Measurements from ENCODE around the gene FAM20C.

FAM20C gene

GRCh38 chr7:247636-248035, 55.3 kb downstream of the FAM20C start:
- DNase-seq, result no peak

- DNase-seq, result no peak
Observed at GRCh38 chr7:248732-249435, 56.5 kb downstream of the FAM20C start.

- no peak for DNase-seq
Observed at GRCh38 chr7:249989-250388, 57.6 kb downstream of the FAM20C start.

- DNase-seq, result no peak
Observed at GRCh38 chr7:250523-250922, 58.2 kb downstream of the FAM20C start.

- no peak for DNase-seq
Observed at GRCh38 chr7:251005-251404, 58.6 kb downstream of the FAM20C start.

GRCh38 chr7:251446-252175, 59.2 kb downstream of the FAM20C start:
- no peak for DNase-seq

- no peak for DNase-seq
Observed at GRCh38 chr7:252216-252965, 60.0 kb downstream of the FAM20C start.

GRCh38 chr7:252981-253380, 60.6 kb downstream of the FAM20C start:
- no peak for DNase-seq

- DNase-seq, result no peak
Observed at GRCh38 chr7:253581-254336, 61.4 kb downstream of the FAM20C start.

- DNase-seq, result no peak
Observed at GRCh38 chr7:254337-255037, 62.1 kb downstream of the FAM20C start.

- DNase-seq, result no peak
Observed at GRCh38 chr7:255038-255435, 62.7 kb downstream of the FAM20C start.

- no peak for DNase-seq
Observed at GRCh38 chr7:255721-256361, 63.5 kb downstream of the FAM20C start.

GRCh38 chr7:256461-256940, 64.1 kb downstream of the FAM20C start:
- no peak for DNase-seq

GRCh38 chr7:256981-257646, 64.7 kb downstream of the FAM20C start:
- no peak for DNase-seq

GRCh38 chr7:257647-257992, 65.2 kb downstream of the FAM20C start:
- DNase-seq, result no peak

- no peak for DNase-seq
Observed at GRCh38 chr7:258476-259190, 66.3 kb downstream of the FAM20C start.

GRCh38 chr7:259191-259505, 66.8 kb downstream of the FAM20C start:
- DNase-seq, result no peak

- DNase-seq, result no peak
Observed at GRCh38 chr7:259751-260405, 67.5 kb downstream of the FAM20C start.

- DNase-seq, result no peak
Observed at GRCh38 chr7:260441-261281, 68.3 kb downstream of the FAM20C start.

All from activated CD8-positive, alpha-beta memory T cell treated with anti-CD3 and anti-CD28 coated beads, Interleukin-2, amount 50 U/mL, for 4 hours (primary cell).